Lower lobe of right lung (tissue), 2 donors: ENCODE data around the gene SNRPA1. TPM values are rescaled to one million over a fixed set of nuclear protein-coding genes. Genes with fewer than 3 reads are reported as not detected.

Experiments used
- ATAC-seq, 2 donors: fragments of 200-7000 bp; cut with Tn5 transposase; one replicate each; pipeline ENCODE4 v1.9.1; 2020 to 2022; ENCODE audit warnings: mild to moderate bottlenecking in 2 of 2, moderate library complexity in 2 of 2
- DNase-seq: peaks from one replicate; pipeline ENCODE4 v3.0.0-alpha.2; 2020
- H3K27ac ChIP-seq: fragments of 200-600 bp; one replicate; pipeline ENCODE4 v1.8.0; 2022
- H3K27me3 ChIP-seq: fragments of 200-600 bp; one replicate; pipeline ENCODE4 v1.8.0; 2022; ENCODE audit warnings: low read depth
- H3K36me3 ChIP-seq: fragments of 200-600 bp; one replicate; pipeline ENCODE4 v1.8.0; 2022; ENCODE audit warnings: mild to moderate bottlenecking
- H3K4me1 ChIP-seq: fragments of 200-600 bp; one replicate; pipeline ENCODE4 v1.8.0; 2022
- H3K4me3 ChIP-seq: fragments of 200-600 bp; one replicate; pipeline ENCODE4 v1.8.0; 2022; ENCODE audit warnings: mild to moderate bottlenecking
- H3K9me3 ChIP-seq: fragments of 200-600 bp; one replicate; pipeline ENCODE4 v1.8.0; 2022
- CTCF ChIP-seq: fragments of 200-600 bp; IDR thresholded peaks from one replicate; pipeline ENCODE4 v1.8.0; 2022; ENCODE audit warnings: antibody characterized with exemption, mild to moderate bottlenecking
- intact Hi-C: fragments of 100-400 bp; cut with DNase I; formaldehyde crosslinking; loops from one replicate; pipeline ENCODE4 v1.11.0; 2022
- total RNA-seq: library from RNA; stranded (reverse); fragmentation: NEBNext Ultra II Directional; extraction: Animal tissue kit (Norgen Biotek cat#: 25700); gene quantifications from one replicate; pipeline ENCODE4 v1.2.1, GENCODE V29; 2021
- donor health status: DM: no; HTN: yes; CAD: no; lungs with severe emphysema.

Gene SNRPA1
- total RNA-seq, 1 donor from 2014 or later: 35.4 TPM

GRCh38 chr15:101251830-101252820 lies 42.9 kb downstream of the SNRPA1 start, which contains the start of gene CHSY1:
Gene CHSY1 (minus strand): TSS chr15:101252048. CDS start chr15:101251456, 592 bp downstream.
- Histone ChIP-seq H3K27ac (peak within 1 kb of the TSS; percentile 86), H3K27me3 (no peaks in the 10 kb centered on the region), H3K9me3 (no peaks in the 10 kb centered on the region), H3K4me1 (peaks cover 45% of the 10 kb centered on the region), H3K4me3 (peak within 1 kb of the TSS; percentile 91), H3K36me3 (peaks cover 3% of the 10 kb centered on the region)
- ATAC-seq (peak; percentile 93 to 94), DNase-seq (peak; percentile 95)
- intact Hi-C loops: loop anchor here (10.0 kb wide), 1 partner anchor 167 kb away; no protein-coding TSS in a partner anchor
- TF ChIP-seq CTCF: peak; percentile 25

- TF ChIP-seq CTCF: no peak
- ATAC-seq (peak; percentile 55 to 72), DNase-seq (peak; percentile 69)
- Histone ChIP-seq H3K27me3 (no peaks in the 10 kb centered on the region), H3K4me3 (peak overlapping the region; percentile 91), H3K36me3 (peaks cover 3% of the 10 kb centered on the region), H3K27ac (peak overlapping the region; percentile 86), H3K4me1 (peaks cover 52% of the 10 kb centered on the region), H3K9me3 (no peaks in the 10 kb centered on the region)
- intact Hi-C loops: loop anchor here (10.0 kb wide), 1 partner anchor 166 kb away; no protein-coding TSS in a partner anchor
Measured at GRCh38 chr15:101250873-101251829, 43.9 kb downstream of the SNRPA1 start.

GRCh38 chr15:101250341-101250831 lies 44.7 kb downstream of the SNRPA1 start:
- DNase-seq (no peak), ATAC-seq (no peak)
- Histone ChIP-seq H3K27ac (peak overlapping the region; percentile 78), H3K4me3 (peak overlapping the region; percentile 91), H3K9me3 (no peaks in the 10 kb centered on the region), H3K4me1 (peaks cover 60% of the 10 kb centered on the region), H3K36me3 (peaks cover 3% of the 10 kb centered on the region), H3K27me3 (no peaks in the 10 kb centered on the region)
- intact Hi-C loops: loop anchor here (10.0 kb wide), 1 partner anchor 166 kb away; no protein-coding TSS in a partner anchor
- TF ChIP-seq CTCF: no peak

- Histone ChIP-seq H3K4me1 (peaks cover 81% of the 10 kb centered on the region), H3K9me3 (no peaks in the 10 kb centered on the region), H3K27ac (no peak overlapping the region), H3K27me3 (no peaks in the 10 kb centered on the region), H3K36me3 (peaks cover 3% of the 10 kb centered on the region), H3K4me3 (no peak overlapping the region)
- DNase-seq: no peak
- ATAC-seq: no peak
- TF ChIP-seq CTCF: no peak
- intact Hi-C loops: no loop called here
Measured at GRCh38 chr15:101248274-101248673, 46.8 kb downstream of the SNRPA1 start.
